GM19397 (cell line): Measurements from ENCODE around the gene MFSD6L.

Experiments
- ATAC-seq: cut with Tn5 transposase; IDR thresholded peaks from one replicate; pipeline ENCODE4 v1.9.1; 2021; ENCODE audit warnings: mild to moderate bottlenecking, moderate library complexity; ENCODE audit not compliant: unreplicated experiment

The MFSD6L gene

DNA sequence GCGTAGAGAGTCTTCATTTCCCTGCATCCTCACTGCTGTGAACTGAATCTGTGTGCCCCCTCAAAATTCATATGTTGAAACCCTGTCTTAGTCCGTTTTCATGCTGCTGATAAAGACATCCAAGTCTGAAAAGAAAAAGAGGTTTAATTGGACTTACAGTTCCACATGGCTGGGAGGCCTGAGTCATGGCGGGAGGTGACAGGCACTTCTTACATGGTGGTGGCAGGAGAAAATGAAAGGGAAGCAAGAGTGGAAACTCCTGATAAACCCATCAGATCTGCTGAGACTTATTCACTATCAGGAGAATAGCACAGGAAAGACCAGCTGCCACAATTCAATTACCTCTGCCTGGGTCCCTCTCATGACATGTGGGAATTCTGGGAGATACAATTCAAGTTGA, 51.4 kb downstream of the MFSD6L start:
- no peak for ATAC-seq
